Neural cell (in vitro differentiated cells): ENCODE measurements around the gene ZNF705A. TPM values are rescaled to one million over a fixed set of nuclear protein-coding genes. Genes with fewer than 3 reads are reported as not detected.
"Not testable (repeated sequence)": the region's sequence is repeated elsewhere in the genome, so short reads cannot be mapped to it uniquely, and the experiment has no call there.

Experiments used
- H2AFZ ChIP-seq: fragments of 200-600, 300-800 bp; sonication (generic), shearing (Covaris generic); 2 replicates; pipeline ENCODE4 v1.6.0; 2014; ENCODE audit warnings: low read depth, mild to moderate bottlenecking, antibody characterized with exemption, low read length, moderate library complexity
- H3F3A ChIP-seq: fragments of 200-600 bp; shearing (Covaris generic); 2 replicates; pipeline ENCODE4 v1.6.1; 2016; ENCODE audit warnings: mild to moderate bottlenecking, moderate library complexity, mixed read lengths, antibody characterized with exemption, low read length; ENCODE audit not compliant: insufficient read depth, poor library complexity, severe bottlenecking
- H3K27ac ChIP-seq: fragments of 200-600, 300-800 bp; sonication (generic), shearing (Covaris generic); 2 replicates; pipeline ENCODE4 v1.5.1; 2014; ENCODE audit warnings: mild to moderate bottlenecking, low read length, moderate library complexity
- H3K27me3 ChIP-seq: fragments of 300-800, 200-600 bp; sonication (generic), shearing (Covaris generic); 2 replicates; pipeline ENCODE4 v1.6.0; 2014; ENCODE audit warnings: mild to moderate bottlenecking, low read depth, low read length, moderate library complexity; ENCODE audit not compliant: insufficient read depth
- H3K36me3 ChIP-seq: fragments of 300-800, 200-600 bp; sonication (generic), shearing (Covaris generic); 2 replicates; pipeline ENCODE4 v1.5.1; 2014; ENCODE audit warnings: mild to moderate bottlenecking, antibody characterized with exemption, low read length, moderate library complexity; ENCODE audit not compliant: insufficient read depth
- H3K4me2 ChIP-seq: fragments of 300-800, 200-600 bp; sonication (generic), shearing (Covaris generic); 2 replicates; pipeline ENCODE4 v1.6.0; 2014; ENCODE audit warnings: mild to moderate bottlenecking, low read length
- H3K4me3 ChIP-seq: fragments of 300-800, 200-600 bp; sonication (generic), shearing (Covaris generic); 2 replicates; pipeline ENCODE4 v1.5.1; 2014; ENCODE audit warnings: mild to moderate bottlenecking, low read length, moderate library complexity
- H3K79me2 ChIP-seq: fragments of 200-600 bp; shearing (Covaris generic); replicated peaks from 2 replicates; pipeline ENCODE4 v1.6.0; 2014; ENCODE audit warnings: mild to moderate bottlenecking, low read length, moderate library complexity; ENCODE audit not compliant: insufficient read depth
- H3K9ac ChIP-seq: fragments of 300-800, 200-600 bp; sonication (generic), shearing (Covaris generic); 2 replicates; pipeline ENCODE4 v1.6.1; 2016; ENCODE audit warnings: mild to moderate bottlenecking, low read length, mixed read lengths
- H3K9me2 ChIP-seq: fragments of 200-600 bp; shearing (Covaris generic); 2 replicates; pipeline ENCODE4 v1.6.1; 2016; ENCODE audit warnings: mild to moderate bottlenecking, low read length, mixed read lengths; ENCODE audit not compliant: insufficient read depth
- H3K9me3 ChIP-seq: fragments of 200-600, 300-800 bp; sonication (generic), shearing (Covaris generic); 2 replicates; pipeline ENCODE4 v1.6.1; 2016; ENCODE audit warnings: mild to moderate bottlenecking, mixed run types, low read length, moderate library complexity, mixed read lengths
- H4K20me1 ChIP-seq: fragments of 200-600 bp; shearing (Covaris generic); 2 replicates; pipeline ENCODE4 v1.6.1; 2016; ENCODE audit warnings: mild to moderate bottlenecking, mixed run types; ENCODE audit not compliant: insufficient read depth
- POLR2AphosphoS5 ChIP-seq: IDR thresholded peaks from 2 replicates; pipeline ENCODE4 v1.6.1; 2012
- RAD21 ChIP-seq: fragments of 450-650 bp; conservative IDR thresholded peaks from 2 replicates; pipeline ENCODE4 v1.6.1; 2014; ENCODE audit warnings: antibody characterized with exemption, mild to moderate bottlenecking, moderate library complexity
- SMC3 ChIP-seq: fragments of 450-650 bp; conservative IDR thresholded peaks from 2 replicates; pipeline ENCODE4 v1.6.1; 2014; ENCODE audit warnings: antibody characterized with exemption, mild to moderate bottlenecking, moderate library complexity; ENCODE audit not compliant: poor library complexity
- polyA minus RNA-seq: library from RNA; depleted of rRNA, polyadenylated mRNA; stranded (reverse); fragments of >200 nt; gene quantifications from 2 replicates; pipeline ENCODE4 v1.2.3, GENCODE V29; 2014
- polyA plus RNA-seq: library from polyadenylated mRNA; depleted of rRNA; stranded (reverse); fragments of >200 nt; gene quantifications from 2 replicates; pipeline ENCODE4 v1.2.3, GENCODE V29; 2014
- TF ChIP-seq, protein P1 (sequence below): fragments of 450-650 bp; IDR thresholded peaks from 2 replicates; pipeline ENCODE4 v1.5.1; 2014; ENCODE audit warnings: antibody characterized with exemption, mild to moderate bottlenecking, moderate library complexity; ENCODE audit not compliant: poor library complexity, severe bottlenecking
- TF ChIP-seq, protein P2 (sequence below): IDR thresholded peaks from 2 replicates; pipeline ENCODE4 v1.6.1; 2012; ENCODE audit warnings: borderline replicate concordance

Gene ZNF705A
- polyA plus RNA-seq: not detected in 2 replicates
- not detected in 2 replicates for polyA minus RNA-seq

DNA sequence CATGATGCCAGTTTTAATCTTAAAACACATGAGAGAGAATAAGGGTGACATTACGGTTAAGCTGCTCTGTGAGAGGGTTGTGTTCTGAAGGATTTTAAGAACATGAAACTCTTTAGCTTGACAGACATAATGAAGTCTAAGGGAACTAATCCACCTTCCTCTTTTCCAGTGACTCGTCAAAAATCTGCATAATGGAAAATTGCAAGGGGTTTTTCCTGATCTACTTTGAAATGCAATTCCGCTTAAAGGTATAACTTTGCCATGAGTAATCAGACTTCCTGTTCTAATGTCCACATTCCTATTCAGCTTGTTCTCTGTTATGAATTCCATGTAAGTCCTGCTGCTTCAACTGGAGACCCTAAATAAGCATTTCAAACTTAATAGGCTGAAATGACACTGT is at the start of gene ZNF705A:
TSS of gene ZNF705A (plus strand) at position 171 of the 400 bp plus-strand sequence. CDS start 15,611 bp downstream, outside the sequence.
- no peak for TF ChIP-seq POLR2AphosphoS5
- Histone ChIP-seq H3K4me2 (no peak within 1 kb of the TSS), H3K36me3 (no peaks in the 10 kb centered on the region), H3K27ac (no peak within 1 kb of the TSS), H3K9ac (no peak within 1 kb of the TSS), H4K20me1 (no peaks in the 10 kb centered on the region), H3K27me3 (no peaks in the 10 kb centered on the region), H2AFZ (no peak within 1 kb of the TSS), H3F3A (no peaks in the 10 kb centered on the region), H3K9me2 (no peaks in the 10 kb centered on the region), H3K79me2 (no peaks in the 10 kb centered on the region), H3K4me3 (no peak within 1 kb of the TSS), H3K9me3 (no peaks in the 10 kb centered on the region)

DNA sequence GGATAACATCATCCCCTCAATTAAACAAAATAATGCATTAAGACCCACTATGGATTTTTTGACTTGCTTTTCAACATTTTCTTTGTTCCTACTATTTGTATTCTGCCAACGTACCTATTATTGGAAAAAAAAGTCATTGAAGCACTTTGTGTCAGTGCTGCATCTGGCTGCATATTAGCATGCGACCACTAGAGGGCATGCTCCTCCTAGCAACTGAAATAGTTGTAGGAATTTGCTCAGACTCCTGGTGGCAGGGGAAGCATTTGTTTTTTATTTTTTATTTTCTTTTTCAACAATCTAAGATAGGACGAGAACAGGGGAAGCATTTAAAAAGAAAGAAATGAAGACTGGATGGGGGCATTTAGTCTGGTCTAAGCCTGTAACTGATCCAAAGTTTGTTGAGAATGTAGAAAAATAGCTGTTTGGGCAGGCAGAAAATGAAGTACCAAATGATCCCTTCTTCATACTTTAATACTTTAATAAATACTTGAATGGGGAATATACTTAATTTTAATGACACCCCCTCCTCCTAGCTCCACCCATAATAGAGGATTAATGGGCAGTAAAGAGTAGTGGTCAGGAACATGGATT is 47.9 kb upstream of the ZNF705A start:
- TF ChIP-seq POLR2AphosphoS5 (no peak), RAD21 (peak; percentile 97), SMC3 (peak; percentile 96)
- TF ChIP-seq, protein P1, sequence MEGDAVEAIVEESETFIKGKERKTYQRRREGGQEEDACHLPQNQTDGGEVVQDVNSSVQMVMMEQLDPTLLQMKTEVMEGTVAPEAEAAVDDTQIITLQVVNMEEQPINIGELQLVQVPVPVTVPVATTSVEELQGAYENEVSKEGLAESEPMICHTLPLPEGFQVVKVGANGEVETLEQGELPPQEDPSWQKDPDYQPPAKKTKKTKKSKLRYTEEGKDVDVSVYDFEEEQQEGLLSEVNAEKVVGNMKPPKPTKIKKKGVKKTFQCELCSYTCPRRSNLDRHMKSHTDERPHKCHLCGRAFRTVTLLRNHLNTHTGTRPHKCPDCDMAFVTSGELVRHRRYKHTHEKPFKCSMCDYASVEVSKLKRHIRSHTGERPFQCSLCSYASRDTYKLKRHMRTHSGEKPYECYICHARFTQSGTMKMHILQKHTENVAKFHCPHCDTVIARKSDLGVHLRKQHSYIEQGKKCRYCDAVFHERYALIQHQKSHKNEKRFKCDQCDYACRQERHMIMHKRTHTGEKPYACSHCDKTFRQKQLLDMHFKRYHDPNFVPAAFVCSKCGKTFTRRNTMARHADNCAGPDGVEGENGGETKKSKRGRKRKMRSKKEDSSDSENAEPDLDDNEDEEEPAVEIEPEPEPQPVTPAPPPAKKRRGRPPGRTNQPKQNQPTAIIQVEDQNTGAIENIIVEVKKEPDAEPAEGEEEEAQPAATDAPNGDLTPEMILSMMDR: peak; percentile 98
- H3F3A ChIP-seq: no peaks in the 10 kb centered on the region

DNA sequence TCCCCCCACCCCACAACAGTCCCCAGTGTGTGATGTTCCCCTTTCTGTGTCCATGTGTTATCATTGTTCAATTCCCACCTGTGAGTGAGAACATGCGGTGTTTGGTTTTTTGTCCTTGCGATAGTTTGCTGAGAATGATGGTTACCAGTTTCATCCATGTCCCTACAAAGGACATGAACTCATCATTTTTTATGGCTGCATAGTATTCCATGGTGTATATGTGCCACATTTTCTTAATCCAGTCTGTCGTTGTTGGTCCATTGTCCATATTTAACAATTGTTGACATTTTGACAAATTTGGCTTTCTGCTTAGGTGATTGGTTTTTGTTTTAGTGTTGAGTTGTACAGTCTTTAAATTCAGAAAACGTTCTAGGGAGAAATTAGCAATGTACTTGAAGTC is 43.7 kb upstream of the ZNF705A start:
- not testable (repeated sequence) for H4K20me1 ChIP-seq, H3K4me3 ChIP-seq, H3K27me3 ChIP-seq, H3K9ac ChIP-seq, H3K4me2 ChIP-seq, H3K36me3 ChIP-seq, H3K9me3 ChIP-seq, H3K27ac ChIP-seq, H3K9me2 ChIP-seq, H2AFZ ChIP-seq, H3K79me2 ChIP-seq, H3F3A ChIP-seq

More for the DNA sequence above, 47.9 kb upstream of the ZNF705A start:
- Histone ChIP-seq H3K27ac (no peak overlapping the region), H3K79me2 (no peaks in the 10 kb centered on the region), H4K20me1 (no peaks in the 10 kb centered on the region), H3K4me3 (no peak overlapping the region), H2AFZ (no peak overlapping the region), H3K36me3 (no peaks in the 10 kb centered on the region), H3K27me3 (no peaks in the 10 kb centered on the region), H3K4me2 (no peak overlapping the region), H3K9ac (no peak overlapping the region), H3K9me3 (no peaks in the 10 kb centered on the region), H3K9me2 (no peaks in the 10 kb centered on the region)

DNA sequence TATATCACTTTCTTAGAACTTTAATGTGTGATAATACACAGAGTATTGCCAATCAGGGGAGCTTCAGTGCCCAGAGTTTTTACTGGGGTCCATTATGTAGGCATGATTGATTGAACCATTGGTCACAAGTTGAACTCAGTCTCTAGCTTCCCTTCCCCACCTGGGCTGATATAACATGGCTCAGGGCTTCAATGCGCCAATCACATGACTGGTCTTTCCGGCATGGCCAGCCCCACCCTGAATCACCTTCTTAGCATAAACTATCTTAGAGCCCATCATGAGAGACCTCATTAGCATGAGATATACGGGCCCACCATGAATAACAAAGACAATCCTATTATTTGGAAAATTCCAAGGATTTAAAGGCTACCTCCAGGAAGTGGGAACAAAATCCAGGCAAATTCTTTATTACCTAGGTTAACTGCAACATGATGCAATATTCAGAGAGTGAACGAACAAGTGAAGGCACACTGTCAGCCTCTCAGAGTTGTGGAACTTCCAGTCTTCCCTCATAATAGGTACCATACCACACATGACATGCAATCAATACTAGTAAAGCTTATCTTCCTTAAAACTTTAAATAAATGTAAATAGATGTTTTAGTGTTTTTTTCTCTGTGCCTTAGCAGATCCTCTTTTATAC is 36.6 kb upstream of the ZNF705A start:
- TF ChIP-seq, protein P2, sequence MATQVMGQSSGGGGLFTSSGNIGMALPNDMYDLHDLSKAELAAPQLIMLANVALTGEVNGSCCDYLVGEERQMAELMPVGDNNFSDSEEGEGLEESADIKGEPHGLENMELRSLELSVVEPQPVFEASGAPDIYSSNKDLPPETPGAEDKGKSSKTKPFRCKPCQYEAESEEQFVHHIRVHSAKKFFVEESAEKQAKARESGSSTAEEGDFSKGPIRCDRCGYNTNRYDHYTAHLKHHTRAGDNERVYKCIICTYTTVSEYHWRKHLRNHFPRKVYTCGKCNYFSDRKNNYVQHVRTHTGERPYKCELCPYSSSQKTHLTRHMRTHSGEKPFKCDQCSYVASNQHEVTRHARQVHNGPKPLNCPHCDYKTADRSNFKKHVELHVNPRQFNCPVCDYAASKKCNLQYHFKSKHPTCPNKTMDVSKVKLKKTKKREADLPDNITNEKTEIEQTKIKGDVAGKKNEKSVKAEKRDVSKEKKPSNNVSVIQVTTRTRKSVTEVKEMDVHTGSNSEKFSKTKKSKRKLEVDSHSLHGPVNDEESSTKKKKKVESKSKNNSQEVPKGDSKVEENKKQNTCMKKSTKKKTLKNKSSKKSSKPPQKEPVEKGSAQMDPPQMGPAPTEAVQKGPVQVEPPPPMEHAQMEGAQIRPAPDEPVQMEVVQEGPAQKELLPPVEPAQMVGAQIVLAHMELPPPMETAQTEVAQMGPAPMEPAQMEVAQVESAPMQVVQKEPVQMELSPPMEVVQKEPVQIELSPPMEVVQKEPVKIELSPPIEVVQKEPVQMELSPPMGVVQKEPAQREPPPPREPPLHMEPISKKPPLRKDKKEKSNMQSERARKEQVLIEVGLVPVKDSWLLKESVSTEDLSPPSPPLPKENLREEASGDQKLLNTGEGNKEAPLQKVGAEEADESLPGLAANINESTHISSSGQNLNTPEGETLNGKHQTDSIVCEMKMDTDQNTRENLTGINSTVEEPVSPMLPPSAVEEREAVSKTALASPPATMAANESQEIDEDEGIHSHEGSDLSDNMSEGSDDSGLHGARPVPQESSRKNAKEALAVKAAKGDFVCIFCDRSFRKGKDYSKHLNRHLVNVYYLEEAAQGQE: no peak
- TF ChIP-seq, protein P1: no peak
- TF ChIP-seq SMC3: no peak
- Histone ChIP-seq H3K4me2 (no peak overlapping the region), H3K27ac (no peak overlapping the region), H3K9me2 (no peaks in the 10 kb centered on the region), H3K9me3 (no peaks in the 10 kb centered on the region), H4K20me1 (no peaks in the 10 kb centered on the region), H2AFZ (no peak overlapping the region), H3F3A (no peaks in the 10 kb centered on the region), H3K79me2 (no peaks in the 10 kb centered on the region), H3K4me3 (no peak overlapping the region), H3K9ac (no peak overlapping the region), H3K36me3 (no peaks in the 10 kb centered on the region), H3K27me3 (no peaks in the 10 kb centered on the region)
